ENCODE results near the gene STK38. TPM values are rescaled to one million over a fixed set of nuclear protein-coding genes. Genes with fewer than 3 reads are reported as not detected.
"Not testable (repeated sequence)": the region's sequence is repeated elsewhere in the genome, so short reads cannot be mapped to it uniquely, and the experiment has no call there.

Gene STK38
- total and polyA plus RNA-seq, 2 of the 8 experiments (the other 6 are each of a cell fraction or from before 2014, with no cell fraction given) = 8.1 to 19.8 TPM

- not testable (repeated sequence) for H3K14ac ChIP-seq (ENCODE audit: insufficient read length); H3K4me1 ChIP-seq (replicated peaks in 1 of 4; ENCODE audit: control insufficient read depth in 3 of 4, insufficient read depth in 4 of 4, low read length in 3 of 4); H3K23ac ChIP-seq (ENCODE audit: insufficient read length); H3K27me3 ChIP-seq (replicated peaks in 1 of 4; ENCODE audit: control insufficient read depth in 3 of 4, extremely low read depth in 1 of 4, insufficient read depth in 3 of 4, low read length in 3 of 4); H4K20me1 ChIP-seq (replicated peaks in 1 of 2; ENCODE audit: control insufficient read depth in 1 of 2, insufficient read depth in 2 of 2, low read length in 2 of 2); H3K27ac ChIP-seq (ENCODE audit: low read depth, low read length); H2BK5ac ChIP-seq (ENCODE audit: low read depth, low read length); H2AK5ac ChIP-seq (ENCODE audit: low read depth, low read length); H3K4me3 ChIP-seq (ENCODE audit: extremely low read depth in 1 of 4, insufficient read depth in 2 of 4, low read depth in 3 of 4, low read length in 4 of 4); H3K4ac ChIP-seq (replicated peaks; ENCODE audit: insufficient read length, low read depth, low read length); H3K9ac ChIP-seq (replicated peaks in 1 of 4; ENCODE audit: extremely low read depth in 1 of 4, low read depth in 3 of 4, low read length in 3 of 4); H3K18ac ChIP-seq (ENCODE audit: extremely low read depth, low read length); DNase-seq (ENCODE audit: low read depth in 1 of 2, low spot score in 2 of 2); H3K56ac ChIP-seq (replicated peaks; ENCODE audit: insufficient read length, low read depth, low read length); H2BK12ac ChIP-seq (ENCODE audit: low read depth, low read length); H2BK15ac ChIP-seq (ENCODE audit: low read length); H4K5ac ChIP-seq (ENCODE audit: insufficient read length, low read depth, low read length); H2BK20ac ChIP-seq (ENCODE audit: low read length); H3K4me2 ChIP-seq (ENCODE audit: insufficient read depth in 1 of 2, low read depth in 2 of 2, low read length in 2 of 2); H4K91ac ChIP-seq (replicated peaks; ENCODE audit: insufficient read length, low read length); FAIRE-seq; H3K23me2 ChIP-seq (ENCODE audit: low read depth, low read length); H2BK120ac ChIP-seq (replicated peaks; ENCODE audit: low read depth, low read length); H3K9me3 ChIP-seq (ENCODE audit: insufficient read depth in 2 of 2, low read depth in 1 of 2, low read length in 1 of 2); H4K8ac ChIP-seq (ENCODE audit: extremely low read depth, insufficient read depth, low read length); H2AFZ ChIP-seq (ENCODE audit: low read length); H3K79me2 ChIP-seq (ENCODE audit: control insufficient read depth in 1 of 2, insufficient read depth in 2 of 2, low read length in 2 of 2); H3K79me1 ChIP-seq (ENCODE audit: low read depth, low read length)
- ChIA-PET CTCF (ENCODE audit: partially characterized antibody) (interaction anchor here (1.1 kb wide), 1 partner anchor 18 kb away, joined by 3 read pairs; no protein-coding TSS in a partner anchor), POLR2A (ENCODE audit: partially characterized antibody) (interaction anchor here (2.4 kb wide), 1 partner anchor 115 kb away, joined by 7 read pairs; no protein-coding TSS in a partner anchor)
- WGBS, 2 experiments (ENCODE audit: extremely low coverage in 1 of 2, insufficient coverage in 1 of 2, insufficient read length in 1 of 2, insufficient replicate concordance in 2 of 2, low coverage in 1 of 2, low lambda C conversion rate in 2 of 2, missing lambda C conversion rate in 1 of 2) = 92% methylated on average over 5 of the region's 5 CpGs; no CpG with 5 or more reads in 1 of the 2 experiments
- peaks cover 3 to 36% (median 15%) of the 10 kb centered on the region in 4 experiments; a peak in 5 of 8 replicates for H3K36me3 ChIP-seq (ENCODE audit: control insufficient read depth in 2 of 4, insufficient read depth in 4 of 4, low read length in 3 of 4)
These were observed 64.0 kb downstream of the STK38 start for GRCh38 chr6:36483326-36483725.

All from H1 (cell line).